Measurements from ENCODE around the gene ZBTB39. TPM values are rescaled to one million over a fixed set of nuclear protein-coding genes. Genes with fewer than 3 reads are reported as not detected.

Gene ZBTB39
- total RNA-seq, 1 donor from 2014 or later: 8.5 TPM

DNA sequence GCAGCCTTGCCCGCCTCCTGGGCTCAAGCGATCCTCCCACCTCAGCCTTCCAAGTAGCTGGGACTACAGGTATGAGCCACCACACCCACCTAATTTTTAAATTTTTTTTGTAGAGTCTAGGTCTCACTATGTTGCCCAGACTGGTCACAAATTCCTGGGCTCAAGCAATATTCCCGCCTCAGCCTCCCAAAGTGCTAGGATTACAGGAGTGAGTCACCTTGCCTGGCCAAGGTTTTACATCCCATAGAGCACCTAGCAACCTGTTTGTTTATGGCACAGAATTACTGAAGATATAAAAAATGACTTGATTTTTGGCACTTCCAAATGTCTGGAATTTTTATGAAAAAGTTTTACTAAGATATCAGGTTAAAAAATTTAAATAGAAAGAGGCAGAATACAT is 27.1 kb upstream of the ZBTB39 start:
- DNase-seq (ENCODE audit: low read depth): no peak

DNA sequence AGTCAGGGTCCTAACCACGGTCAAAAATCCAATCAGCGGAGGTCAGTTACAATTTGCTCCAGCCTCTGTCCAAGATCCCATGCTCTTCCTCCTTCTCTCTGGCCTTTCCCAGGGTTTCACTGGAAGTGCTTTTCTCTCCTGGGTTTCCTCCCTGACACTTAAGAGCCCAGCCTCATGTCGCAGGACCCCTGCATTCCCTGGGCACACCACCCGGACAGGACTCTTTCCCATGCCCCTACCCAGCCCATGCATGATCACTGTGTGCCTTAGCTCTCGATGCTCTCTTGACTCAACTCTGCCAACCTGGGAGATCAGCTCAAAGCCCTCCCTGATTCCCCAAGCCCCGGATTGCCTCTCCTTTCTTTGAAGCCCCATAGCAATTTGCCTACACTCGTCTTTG is 25.4 kb upstream of the ZBTB39 start:
- H3K36me3 ChIP-seq (ENCODE audit: control insufficient read depth, insufficient read depth, low read length): no peaks in the 10 kb centered on the region
- TF ChIP-seq, protein P1, sequence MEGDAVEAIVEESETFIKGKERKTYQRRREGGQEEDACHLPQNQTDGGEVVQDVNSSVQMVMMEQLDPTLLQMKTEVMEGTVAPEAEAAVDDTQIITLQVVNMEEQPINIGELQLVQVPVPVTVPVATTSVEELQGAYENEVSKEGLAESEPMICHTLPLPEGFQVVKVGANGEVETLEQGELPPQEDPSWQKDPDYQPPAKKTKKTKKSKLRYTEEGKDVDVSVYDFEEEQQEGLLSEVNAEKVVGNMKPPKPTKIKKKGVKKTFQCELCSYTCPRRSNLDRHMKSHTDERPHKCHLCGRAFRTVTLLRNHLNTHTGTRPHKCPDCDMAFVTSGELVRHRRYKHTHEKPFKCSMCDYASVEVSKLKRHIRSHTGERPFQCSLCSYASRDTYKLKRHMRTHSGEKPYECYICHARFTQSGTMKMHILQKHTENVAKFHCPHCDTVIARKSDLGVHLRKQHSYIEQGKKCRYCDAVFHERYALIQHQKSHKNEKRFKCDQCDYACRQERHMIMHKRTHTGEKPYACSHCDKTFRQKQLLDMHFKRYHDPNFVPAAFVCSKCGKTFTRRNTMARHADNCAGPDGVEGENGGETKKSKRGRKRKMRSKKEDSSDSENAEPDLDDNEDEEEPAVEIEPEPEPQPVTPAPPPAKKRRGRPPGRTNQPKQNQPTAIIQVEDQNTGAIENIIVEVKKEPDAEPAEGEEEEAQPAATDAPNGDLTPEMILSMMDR (IDR thresholded peaks at IDR 0.05; ENCODE audit: insufficient read depth, low read length, poor library complexity, severe bottlenecking): no peak
- H3K4me3 ChIP-seq (ENCODE audit: low read depth, low read length): no peak overlapping the region
- H3K27me3 ChIP-seq (ENCODE audit: control insufficient read depth, insufficient read depth, low read length): peaks cover 10% of the 10 kb centered on the region
- DNase-seq (ENCODE audit: low read depth): no peak

More for the DNA sequence above, 27.1 kb upstream of the ZBTB39 start:
- no peaks in the 10 kb centered on the region for H3K27me3 ChIP-seq (ENCODE audit: control insufficient read depth, insufficient read depth, low read length)
- H3K4me3 ChIP-seq (ENCODE audit: low read depth, low read length): no peak overlapping the region
- TF ChIP-seq, protein P1 (IDR thresholded peaks at IDR 0.05; ENCODE audit: insufficient read depth, low read length, poor library complexity, severe bottlenecking): no peak
- H3K36me3 ChIP-seq (ENCODE audit: control insufficient read depth, insufficient read depth, low read length): no peaks in the 10 kb centered on the region

DNA sequence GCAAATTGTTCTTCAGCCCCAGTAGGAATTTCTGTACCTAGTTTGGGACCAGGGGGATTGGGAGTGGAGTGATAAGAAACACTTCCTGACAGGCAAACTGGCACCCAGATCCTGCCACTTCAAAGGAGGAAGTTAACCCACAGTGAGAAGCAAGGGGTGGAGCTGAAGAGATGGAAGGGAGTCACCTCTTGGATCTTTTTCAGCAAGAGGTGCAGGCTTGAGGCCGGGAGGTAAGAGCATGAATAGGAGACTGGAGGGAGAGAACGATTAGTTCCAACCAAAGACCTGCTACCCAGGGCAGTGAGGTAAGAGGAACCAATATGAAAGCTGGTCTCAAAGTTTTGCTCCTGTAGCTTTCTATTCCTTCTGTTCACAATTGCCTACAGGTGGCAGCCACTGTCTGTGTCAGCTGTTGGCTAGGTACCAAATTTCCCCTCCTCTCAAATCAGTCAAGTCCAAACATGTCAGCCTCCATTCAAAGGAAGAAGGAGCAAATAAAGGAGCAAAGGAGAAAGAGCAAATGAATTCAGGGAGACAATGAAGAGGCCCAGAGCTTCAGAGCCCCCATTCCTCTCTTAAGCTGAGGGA is 24.9 kb upstream of the ZBTB39 start:
- no peak for DNase-seq (ENCODE audit: low read depth)
- TF ChIP-seq, protein P1 (IDR thresholded peaks at IDR 0.05; ENCODE audit: insufficient read depth, low read length, poor library complexity, severe bottlenecking): no peak
- peaks cover 12% of the 10 kb centered on the region for H3K27me3 ChIP-seq (ENCODE audit: control insufficient read depth, insufficient read depth, low read length)
- H3K36me3 ChIP-seq (ENCODE audit: control insufficient read depth, insufficient read depth, low read length): no peaks in the 10 kb centered on the region
- no peak overlapping the region for H3K4me3 ChIP-seq (ENCODE audit: low read depth, low read length)

DNA sequence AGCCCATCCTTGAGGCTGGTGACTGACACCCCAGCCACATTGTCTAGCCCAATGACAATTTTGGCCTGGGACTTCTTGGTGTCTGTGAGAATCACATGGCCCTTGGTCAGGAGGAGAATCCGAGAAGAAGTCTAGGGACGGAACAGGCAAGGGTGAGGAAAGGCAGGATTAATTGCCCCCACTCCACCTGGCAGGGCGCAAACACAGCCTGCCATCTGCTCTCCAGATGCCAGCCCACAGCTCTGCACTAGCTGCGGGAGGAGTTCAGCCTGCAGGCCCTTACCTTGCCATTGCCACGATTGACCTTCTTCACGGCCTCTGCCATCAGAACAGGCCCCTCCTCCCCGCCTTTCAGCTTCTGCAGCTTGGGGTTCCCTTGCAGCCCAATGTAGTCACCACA is 23.1 kb upstream of the ZBTB39 start:
- Histone ChIP-seq H3K27me3 (ENCODE audit: control insufficient read depth, insufficient read depth, low read length) (peaks cover 14% of the 10 kb centered on the region), H3K36me3 (ENCODE audit: control insufficient read depth, insufficient read depth, low read length) (no peaks in the 10 kb centered on the region), H3K4me3 (ENCODE audit: low read depth, low read length) (no peak overlapping the region)
- TF ChIP-seq, protein P1 (IDR thresholded peaks at IDR 0.05; ENCODE audit: insufficient read depth, low read length, poor library complexity, severe bottlenecking): no peak
- DNase-seq (ENCODE audit: low read depth): no peak

DNA sequence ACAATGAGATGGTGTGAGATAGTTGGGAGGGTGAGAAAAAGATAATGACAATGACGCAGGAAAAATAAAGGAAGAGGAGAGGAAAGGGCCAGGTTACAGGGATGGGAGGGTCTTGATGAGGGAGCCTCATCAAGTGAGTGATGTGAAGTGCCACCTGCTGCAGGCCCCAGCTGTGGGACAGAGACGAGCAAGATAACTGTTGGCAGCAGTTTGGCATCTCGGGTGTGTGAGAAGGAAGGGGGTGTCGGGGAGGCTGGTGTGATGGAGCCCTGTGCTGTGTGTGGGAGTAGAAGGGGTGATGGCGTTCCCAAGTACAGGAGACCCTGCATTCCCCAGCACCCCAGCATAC is 21.4 kb upstream of the ZBTB39 start:
- H3K27me3 ChIP-seq (ENCODE audit: control insufficient read depth, insufficient read depth, low read length): peaks cover 14% of the 10 kb centered on the region
- H3K36me3 ChIP-seq (ENCODE audit: control insufficient read depth, insufficient read depth, low read length): no peaks in the 10 kb centered on the region
- DNase-seq (ENCODE audit: low read depth): no peak
- H3K4me3 ChIP-seq (ENCODE audit: low read depth, low read length): no peak overlapping the region
- TF ChIP-seq, protein P1 (IDR thresholded peaks at IDR 0.05; ENCODE audit: insufficient read depth, low read length, poor library complexity, severe bottlenecking): no peak
